Measurements from ENCODE around the gene CD38.
A peak's percentile ranks its signal among the peaks of the same experiment; 100 is the strongest.
"Not testable (repeated sequence)": the region's sequence is repeated elsewhere in the genome, so short reads cannot be mapped to it uniquely, and the experiment has no call there.

Gene CD38

GRCh38 chr4:15799141-15799540 is 21.0 kb downstream of the CD38 start:
- no peak for DNase-seq (ENCODE audit: low read depth)

GRCh38 chr4:15799701-15800100 is 21.6 kb downstream of the CD38 start:
- DNase-seq (ENCODE audit: low read depth): no peak

- DNase-seq (ENCODE audit: low read depth): not testable (repeated sequence)
Observed at GRCh38 chr4:15802497-15802896, 24.4 kb downstream of the CD38 start.

GRCh38 chr4:15805583-15806517 is 27.7 kb downstream of the CD38 start:
- peak; percentile 4 for DNase-seq (ENCODE audit: low read depth)

GRCh38 chr4:15809058-15809457 is 30.9 kb downstream of the CD38 start:
- DNase-seq (ENCODE audit: low read depth): no peak

GRCh38 chr4:15809466-15809865 is 31.3 kb downstream of the CD38 start:
- DNase-seq (ENCODE audit: low read depth): no peak

- DNase-seq (ENCODE audit: low read depth): no peak
Observed at GRCh38 chr4:15811703-15812337, 33.7 kb downstream of the CD38 start.

GRCh38 chr4:15832523-15833451 is 54.7 kb downstream of the CD38 start:
- no peak for DNase-seq (ENCODE audit: low read depth)

GRCh38 chr4:15833801-15834200 is 55.7 kb downstream of the CD38 start:
- DNase-seq (ENCODE audit: low read depth): no peak

- DNase-seq (ENCODE audit: low read depth): no peak
Observed at GRCh38 chr4:15836362-15836761, 58.2 kb downstream of the CD38 start.

- no peak for DNase-seq (ENCODE audit: low read depth)
Observed at GRCh38 chr4:15837591-15837990, 59.5 kb downstream of the CD38 start.

GRCh38 chr4:15841194-15841730 is 63.1 kb downstream of the CD38 start:
- not testable (repeated sequence) for DNase-seq (ENCODE audit: low read depth)

GRCh38 chr4:15847746-15848145 is 69.6 kb downstream of the CD38 start:
- DNase-seq (ENCODE audit: low read depth): no peak

GRCh38 chr4:15848191-15848842 is 70.2 kb downstream of the CD38 start:
- no peak for DNase-seq (ENCODE audit: low read depth)

GRCh38 chr4:15851969-15852368 is 73.8 kb downstream of the CD38 start:
- no peak for DNase-seq (ENCODE audit: low read depth)

GRCh38 chr4:15852524-15852923 is 74.4 kb downstream of the CD38 start:
- DNase-seq (ENCODE audit: low read depth): no peak

- DNase-seq (ENCODE audit: low read depth): no peak
Observed at GRCh38 chr4:15853345-15853744, 75.2 kb downstream of the CD38 start.

- no peak for DNase-seq (ENCODE audit: low read depth)
Observed at GRCh38 chr4:15855804-15856475, 77.8 kb downstream of the CD38 start.

- not testable (repeated sequence) for DNase-seq (ENCODE audit: low read depth)
Observed at GRCh38 chr4:15861198-15861597, 83.1 kb downstream of the CD38 start.

GRCh38 chr4:15864651-15865566 is 86.8 kb downstream of the CD38 start:
- DNase-seq (ENCODE audit: low read depth): no peak
